ENCODE measurements around the gene GRK1. TPM values are rescaled to one million over a fixed set of nuclear protein-coding genes. Genes with fewer than 3 reads are reported as not detected.

Gene GRK1
- total and polyA plus RNA-seq, 2 of the 4 experiments (the other 2 are of a cell fraction) = not detected

DNA sequence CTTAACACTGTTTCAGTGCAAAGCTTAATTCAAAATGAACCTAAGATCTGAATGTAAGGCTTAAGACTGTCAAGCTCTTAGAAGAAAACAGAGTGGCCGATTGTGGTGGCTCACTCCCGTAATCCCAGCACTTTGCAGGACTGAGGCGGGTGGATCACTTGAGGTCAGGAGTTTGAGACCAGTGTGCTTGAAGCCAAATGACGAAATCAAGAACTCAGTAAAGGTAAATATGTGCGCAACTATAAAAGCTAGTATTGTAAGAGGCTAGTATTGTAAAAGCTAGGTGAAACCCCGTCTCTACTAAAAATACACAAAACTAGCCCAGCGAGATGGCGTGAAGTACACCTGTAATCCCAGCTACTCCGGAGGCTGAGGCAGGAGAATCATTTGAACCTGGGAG lies 21.7 kb upstream of the GRK1 start:
- ChIA-PET CTCF (no interaction called here), POLR2A (ENCODE audit: unreplicated experiment) (no interaction called here)
- intact Hi-C loops (cut with micrococcal nuclease) = no loop called here
- H3K4me3 ChIP-seq (ENCODE audit: insufficient read depth, low read depth, low read length) = no peak overlapping the region
- H3K4me2 ChIP-seq (ENCODE audit: low read depth, low read length) = no peak overlapping the region
- dilution Hi-C loops (cut with HindIII; ENCODE audit: low sequenced_read_pairs, unreplicated experiment) = no loop called here
- no peak overlapping the region for H3K56ac ChIP-seq (ENCODE audit: extremely low read depth, insufficient read depth, low read length)
- H2AK5ac ChIP-seq (ENCODE audit: low read depth, low read length) = no peak overlapping the region
- H4K91ac ChIP-seq (ENCODE audit: insufficient read depth, low read depth, low read length) = no peak overlapping the region
- no peaks in the 10 kb centered on the region; a peak in 1 of 4 replicates for H3K79me1 ChIP-seq (ENCODE audit: low read depth in 1 of 2, low read length in 2 of 2)
- BruUV-seq (replicated peaks) = no TSS peak
- no peaks in the 10 kb centered on the region; the same call in 1 of the 2 replicates for H3K4me1 ChIP-seq (ENCODE audit: control insufficient read depth, insufficient read depth, low read length)
- H4K8ac ChIP-seq (ENCODE audit: low read depth in 2 of 2, low read length in 2 of 2) = no peak overlapping the region
- no peak overlapping the region for H2AK9ac ChIP-seq (replicated peaks; ENCODE audit: low read depth, low read length, poor library complexity)
- H4K20me1 ChIP-seq (ENCODE audit: insufficient read depth, low read length) = no peaks in the 10 kb centered on the region
- H3K9me1 ChIP-seq (ENCODE audit: insufficient read depth, low read length) = 0 out of 2 replicates have a peak, but pooled peaks cover 4% of the 10 kb centered on the region
- no peak overlapping the region for H3K14ac ChIP-seq (replicated peaks; ENCODE audit: low read depth, low read length)
- H4K5ac ChIP-seq (ENCODE audit: low read depth, low read length) = no peak overlapping the region
- no peak for TF ChIP-seq CHD1 (IDR thresholded peaks at IDR 0.05; ENCODE audit: low read depth, low read length)
- no peak for TF ChIP-seq MAFK (IDR thresholded peaks at IDR 0.05; ENCODE audit: low read depth, low read length)
- no peak for TF ChIP-seq NFE2L2 (IDR thresholded peaks at IDR 0.05; ENCODE audit: low read depth, low read length)
- in situ Hi-C loops (cut with MboI; ENCODE audit: low sequenced_read_pairs) = no loop called here
- DNase-seq (no peak), ATAC-seq (ENCODE audit: low read depth) (no peak)
- no peak overlapping the region for H2BK120ac ChIP-seq (ENCODE audit: low read depth, low read length)
- no peaks in the 10 kb centered on the region for H3K9me3 ChIP-seq (ENCODE audit: control insufficient read depth, insufficient read depth, low read length)
- H3K27ac ChIP-seq (ENCODE audit: insufficient read depth, low read length) = no peak overlapping the region
- no peak overlapping the region for H2BK20ac ChIP-seq (ENCODE audit: low read depth, low read length)
- no peak overlapping the region for H3K9ac ChIP-seq (ENCODE audit: low read depth, low read length)
- no peak overlapping the region for H3K23ac ChIP-seq (ENCODE audit: low read depth, low read length)
- H2BK15ac ChIP-seq (ENCODE audit: low read depth, low read length) = no peak overlapping the region
- H3K36me3 ChIP-seq (ENCODE audit: control insufficient read depth, insufficient read depth, low read length) = peaks cover 7% of the 10 kb centered on the region
- no peak overlapping the region for H3K4ac ChIP-seq (ENCODE audit: low read depth, low read length)
- no peak overlapping the region for H2BK5ac ChIP-seq (ENCODE audit: low read depth, low read length, poor library complexity, severe bottlenecking)
- H3K18ac ChIP-seq (ENCODE audit: low read depth, low read length) = no peak overlapping the region
- H3K27me3 ChIP-seq (ENCODE audit: control insufficient read depth, insufficient read depth, low read length) = no peaks in the 10 kb centered on the region
- 100% methylated on average over 1 of the region's 9 CpGs; no CpG with 5 or more reads in 1 of the 2 experiments for WGBS, 2 experiments (ENCODE audit: extremely low coverage in 2 of 2, insufficient read length in 1 of 2)
- no peak overlapping the region for H2AFZ ChIP-seq (replicated peaks; ENCODE audit: low read length, poor library complexity)

Measured in IMR-90 (cell line).